Measurements from ENCODE around the gene FAM53A. TPM values are rescaled to one million over a fixed set of nuclear protein-coding genes. Genes with fewer than 3 reads are reported as not detected.
A peak's percentile ranks its signal among the peaks of the same experiment; 100 is the strongest.

FAM53A gene
- total RNA-seq, 3 donors from 2014 or later (not counting 1 experiment from before 2014, with no cell fraction given), result 1.9 to 2.9 (median 2.3) TPM

DNA sequence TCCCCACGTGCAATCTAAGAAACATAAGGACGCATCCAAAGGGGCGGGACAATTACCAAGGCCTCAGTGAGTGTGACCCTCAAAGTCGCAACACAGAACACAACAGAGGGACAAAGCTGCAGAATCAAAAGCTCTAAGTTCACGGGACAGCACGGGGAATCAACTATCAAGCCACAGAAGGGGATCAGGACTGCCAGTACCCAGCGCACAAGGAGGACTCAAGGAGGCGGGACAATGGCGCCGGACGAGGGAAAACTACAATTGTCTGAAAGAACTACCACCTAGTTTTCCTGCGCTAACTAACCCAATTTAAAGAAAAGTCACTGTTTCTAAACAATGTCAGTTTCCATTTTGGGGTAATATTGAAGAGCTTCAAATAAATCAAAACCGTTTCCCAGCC, 1.3 kb downstream of the FAM53A start:
- Histone ChIP-seq H3K36me3 (ENCODE audit: control insufficient read depth, insufficient read depth, low read length) (no peaks in the 10 kb centered on the region), H3K4me3 (ENCODE audit: low read length) (peak overlapping the region; percentile 48), H3K27ac (ENCODE audit: low read length) (no peak overlapping the region), H3K4me1 (ENCODE audit: control insufficient read depth, insufficient read depth, low read length) (peaks cover 17% of the 10 kb centered on the region), H3K27me3 (ENCODE audit: control insufficient read depth, insufficient read depth, low read length) (no peaks in the 10 kb centered on the region), H3K9me3 (ENCODE audit: control insufficient read depth, insufficient read depth, low read length) (no peaks in the 10 kb centered on the region)
- no peaks in the 10 kb centered on the region for H3K9me3 Mint-ChIP-seq
- peaks cover 7 to 11% of the 10 kb centered on the region in 2 donors for H3K4me1 Mint-ChIP-seq
- ATAC-seq (no peak), DNase-seq (peak in 1 of 2 donors; percentile 12)
- H3K4me3 Mint-ChIP-seq, result peak overlapping the region; percentile 90
- no peaks in the 10 kb centered on the region for H3K27me3 Mint-ChIP-seq (ENCODE audit: low read depth in 2 of 2)
- WGBS (ENCODE audit: insufficient coverage), result 98% methylated on average over 11 of the region's 13 CpGs
- no peaks in the 10 kb centered on the region for H3K36me3 Mint-ChIP-seq
- intact Hi-C loops (cut with micrococcal nuclease), result loop anchor here (5.0 kb wide), 1 partner anchor 39 kb away; the partner anchor contains the start of genes TACC3 and TMEM129
- peak overlapping the region; percentile 79 to 82 for H3K27ac Mint-ChIP-seq
- TF ChIP-seq, protein P1, sequence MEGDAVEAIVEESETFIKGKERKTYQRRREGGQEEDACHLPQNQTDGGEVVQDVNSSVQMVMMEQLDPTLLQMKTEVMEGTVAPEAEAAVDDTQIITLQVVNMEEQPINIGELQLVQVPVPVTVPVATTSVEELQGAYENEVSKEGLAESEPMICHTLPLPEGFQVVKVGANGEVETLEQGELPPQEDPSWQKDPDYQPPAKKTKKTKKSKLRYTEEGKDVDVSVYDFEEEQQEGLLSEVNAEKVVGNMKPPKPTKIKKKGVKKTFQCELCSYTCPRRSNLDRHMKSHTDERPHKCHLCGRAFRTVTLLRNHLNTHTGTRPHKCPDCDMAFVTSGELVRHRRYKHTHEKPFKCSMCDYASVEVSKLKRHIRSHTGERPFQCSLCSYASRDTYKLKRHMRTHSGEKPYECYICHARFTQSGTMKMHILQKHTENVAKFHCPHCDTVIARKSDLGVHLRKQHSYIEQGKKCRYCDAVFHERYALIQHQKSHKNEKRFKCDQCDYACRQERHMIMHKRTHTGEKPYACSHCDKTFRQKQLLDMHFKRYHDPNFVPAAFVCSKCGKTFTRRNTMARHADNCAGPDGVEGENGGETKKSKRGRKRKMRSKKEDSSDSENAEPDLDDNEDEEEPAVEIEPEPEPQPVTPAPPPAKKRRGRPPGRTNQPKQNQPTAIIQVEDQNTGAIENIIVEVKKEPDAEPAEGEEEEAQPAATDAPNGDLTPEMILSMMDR (IDR thresholded peaks at IDR 0.05), result no peak

DNA sequence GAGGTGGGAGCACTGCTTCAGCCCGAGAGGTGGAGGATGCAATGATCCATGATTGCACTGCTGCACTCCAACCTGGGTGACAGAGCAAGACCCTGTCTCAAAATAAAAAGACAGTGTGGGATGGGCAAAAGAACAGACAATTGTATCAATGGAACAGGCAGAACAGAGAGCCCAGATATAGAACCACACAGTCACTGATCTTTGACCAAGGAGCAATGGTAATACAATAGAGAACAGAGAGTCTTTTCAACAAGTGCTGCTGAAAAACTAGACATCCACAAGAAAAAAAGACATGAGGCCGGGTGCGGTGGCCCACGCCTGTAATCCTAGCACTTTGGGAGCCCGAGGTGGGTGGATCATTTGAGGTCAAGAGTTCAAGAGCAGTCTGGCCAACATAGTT, 5.9 kb downstream of the FAM53A start:
- intact Hi-C loops (cut with micrococcal nuclease), result no loop called here
- Mint-ChIP-seq H3K4me1 (peaks cover 3 to 6% of the 10 kb centered on the region in 2 donors), H3K27me3 (ENCODE audit: low read depth in 2 of 2) (peaks cover 0 to 6% of the 10 kb centered on the region in 2 donors), H3K36me3 (no peaks in the 10 kb centered on the region), H3K9me3 (no peaks in the 10 kb centered on the region), H3K4me3 (no peak overlapping the region), H3K27ac (no peak overlapping the region)
- Histone ChIP-seq H3K4me3 (ENCODE audit: low read length) (no peak overlapping the region), H3K9me3 (ENCODE audit: control insufficient read depth, insufficient read depth, low read length) (no peaks in the 10 kb centered on the region), H3K36me3 (ENCODE audit: control insufficient read depth, insufficient read depth, low read length) (no peaks in the 10 kb centered on the region), H3K4me1 (ENCODE audit: control insufficient read depth, insufficient read depth, low read length) (peaks cover 4% of the 10 kb centered on the region), H3K27me3 (ENCODE audit: control insufficient read depth, insufficient read depth, low read length) (no peaks in the 10 kb centered on the region), H3K27ac (ENCODE audit: low read length) (no peak overlapping the region)
- 98% methylated on average over 5 of the region's 5 CpGs for WGBS (ENCODE audit: insufficient coverage)
- TF ChIP-seq, protein P1 (IDR thresholded peaks at IDR 0.05), result no peak
- ATAC-seq (no peak), DNase-seq (no peak)

DNA sequence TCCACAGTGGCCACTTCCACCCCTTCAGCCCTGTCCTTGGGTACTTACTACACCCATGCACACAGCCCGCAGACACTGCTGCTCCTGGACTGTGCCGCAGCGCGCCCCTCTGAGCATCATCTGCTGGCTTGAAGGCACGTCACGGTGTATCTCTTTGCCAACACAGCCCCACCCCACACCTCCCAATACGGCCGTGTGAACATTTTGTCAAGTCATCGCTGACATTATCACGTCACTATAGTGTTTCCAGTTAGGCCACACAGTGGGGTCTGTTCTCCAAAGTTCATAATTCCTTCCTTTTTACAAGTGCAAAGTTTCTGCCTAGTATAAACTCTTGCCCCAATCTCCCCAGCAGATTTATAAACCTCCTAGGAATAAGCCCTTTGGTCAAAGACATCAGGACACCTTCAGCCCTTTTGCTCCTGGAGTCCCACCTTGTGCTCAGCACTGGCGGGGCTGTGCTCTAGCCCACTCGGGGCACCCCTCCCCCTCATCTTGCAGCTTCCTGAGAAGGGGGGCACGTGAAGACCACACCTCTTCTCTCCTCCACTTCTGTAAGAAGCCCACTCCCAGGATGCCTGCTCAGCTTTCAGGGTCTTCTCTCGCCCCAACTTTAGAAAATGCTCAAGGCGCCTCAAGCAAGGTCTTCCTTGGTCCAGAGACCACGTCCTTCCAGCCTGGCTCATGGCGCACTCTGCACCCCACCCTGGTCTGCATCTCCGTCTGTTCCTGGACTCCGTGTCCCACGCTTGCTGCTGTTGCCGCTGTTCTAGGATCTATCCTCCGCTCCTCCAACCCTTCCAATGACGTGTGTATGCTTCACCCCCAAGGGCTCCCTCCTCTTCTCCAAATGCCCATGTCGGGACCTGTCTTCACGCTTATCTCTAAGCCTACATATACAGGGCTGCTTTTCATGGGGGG, 7.2 kb downstream of the FAM53A start:
- no peak overlapping the region for H3K4me3 Mint-ChIP-seq
- H3K27me3 Mint-ChIP-seq (ENCODE audit: low read depth in 2 of 2), result peaks cover 0 to 6% of the 10 kb centered on the region in 2 donors
- DNase-seq (no peak), ATAC-seq (no peak)
- no peak overlapping the region for H3K27ac Mint-ChIP-seq
- H3K27ac ChIP-seq (ENCODE audit: low read length), result no peak overlapping the region
- H3K36me3 ChIP-seq (ENCODE audit: control insufficient read depth, insufficient read depth, low read length), result no peaks in the 10 kb centered on the region
- H3K4me3 ChIP-seq (ENCODE audit: low read length), result no peak overlapping the region
- TF ChIP-seq, protein P1 (IDR thresholded peaks at IDR 0.05), result no peak
- no peaks in the 10 kb centered on the region for H3K4me1 ChIP-seq (ENCODE audit: control insufficient read depth, insufficient read depth, low read length)
- H3K27me3 ChIP-seq (ENCODE audit: control insufficient read depth, insufficient read depth, low read length), result no peaks in the 10 kb centered on the region
- no peaks in the 10 kb centered on the region for H3K9me3 Mint-ChIP-seq
- WGBS (ENCODE audit: insufficient coverage), result 73% methylated on average over 24 of the region's 25 CpGs
- H3K36me3 Mint-ChIP-seq, result no peaks in the 10 kb centered on the region
- no peaks in the 10 kb centered on the region for H3K4me1 Mint-ChIP-seq
- intact Hi-C loops (cut with micrococcal nuclease), result no loop called here
- H3K9me3 ChIP-seq (ENCODE audit: control insufficient read depth, insufficient read depth, low read length), result no peaks in the 10 kb centered on the region

Data from natural killer cell (primary cell).